GM03348 (cell line): Measurements from ENCODE around the gene CFAP58.

Experiments
- DNase-seq: peaks from one replicate; pipeline ENCODE4 v3.0.0; 2012; ENCODE audit warnings: low spot score

Gene CFAP58

GRCh38 chr10:104371753-104372152 is 18.1 kb downstream of the CFAP58 start:
- no peak for DNase-seq

GRCh38 chr10:104374591-104374990 is 21.0 kb downstream of the CFAP58 start:
- no peak for DNase-seq

- no peak for DNase-seq
Observed at GRCh38 chr10:104376784-104377300, 23.2 kb downstream of the CFAP58 start.

- DNase-seq: no peak
Observed at GRCh38 chr10:104380336-104380735, 26.7 kb downstream of the CFAP58 start.

GRCh38 chr10:104387130-104387888 is 33.7 kb downstream of the CFAP58 start:
- no peak for DNase-seq

- DNase-seq: no peak
Observed at GRCh38 chr10:104388830-104389229, 35.2 kb downstream of the CFAP58 start.

- no peak for DNase-seq
Observed at GRCh38 chr10:104391150-104391968, 37.7 kb downstream of the CFAP58 start.

GRCh38 chr10:104391969-104392296 is 38.3 kb downstream of the CFAP58 start:
- no peak for DNase-seq

GRCh38 chr10:104393387-104393786 is 39.8 kb downstream of the CFAP58 start:
- no peak for DNase-seq

GRCh38 chr10:104396581-104396980 is 42.9 kb downstream of the CFAP58 start:
- no peak for DNase-seq

- DNase-seq: no peak
Observed at GRCh38 chr10:104403636-104404035, 50.0 kb downstream of the CFAP58 start.

- peak; percentile 64 for DNase-seq
Observed at GRCh38 chr10:104406715-104407650, 53.4 kb downstream of the CFAP58 start.

GRCh38 chr10:104413528-104413927 is 59.9 kb downstream of the CFAP58 start:
- DNase-seq: no peak

- DNase-seq: no peak
Observed at GRCh38 chr10:104415526-104416165, 62.0 kb downstream of the CFAP58 start.

- DNase-seq: no peak
Observed at GRCh38 chr10:104416851-104417250, 63.2 kb downstream of the CFAP58 start.

- no peak for DNase-seq
Observed at GRCh38 chr10:104417637-104418292, 64.1 kb downstream of the CFAP58 start.

- no peak for DNase-seq
Observed at GRCh38 chr10:104424719-104425118, 71.1 kb downstream of the CFAP58 start.

GRCh38 chr10:104427989-104428388 is 74.4 kb downstream of the CFAP58 start:
- DNase-seq: no peak

GRCh38 chr10:104429846-104430245 is 76.2 kb downstream of the CFAP58 start:
- DNase-seq: no peak

- no peak for DNase-seq
Observed at GRCh38 chr10:104430360-104430759, 76.7 kb downstream of the CFAP58 start.

GRCh38 chr10:104433669-104434068 is 80.0 kb downstream of the CFAP58 start:
- no peak for DNase-seq
